K562 (cell line): ENCODE results near the gene CLCNKA. TPM values are rescaled to one million over a fixed set of nuclear protein-coding genes. Genes with fewer than 3 reads are reported as not detected.

ENCODE experiments used
- ATAC-seq: fragments of 200-7000 bp; cut with Tn5 transposase; 3 replicates; pipeline ENCODE4 v1.9.1; 2020; ENCODE audit warnings: moderate library complexity
- BruUV-seq: library from RNA; stranded (reverse); fragments of 400-500 nt; replicated peaks from 2 replicates; lab custom pipeline; 2021; lab: Mats Ljungman, UMichigan
- CTCF ChIA-PET: fragments of 300-600 bp; formaldehyde crosslinking; extraction: SDS; loops from one replicate; lab custom pipeline; 2021; ENCODE audit warnings: low intra/inter-chr PET ratio; lab: Yijun Ruan, JAX
- POLR2A ChIA-PET: fragments of 300-600, 350-650 bp; sonication (Branson Sonifier 250); formaldehyde crosslinking; extraction: SDS; loops from one replicate; lab custom pipeline; 2021; ENCODE audit warnings: antibody characterized with exemption, inconsistent platforms; lab: Yijun Ruan, JAX
- DNase-seq, 4 experiments: peaks; one replicate each; pipeline versions ENCODE4 v3.0.0 to v3.0.0-alpha.2; 2011 to 2018; ENCODE audit warnings: low spot score in 3 of 4, mixed read lengths in 3 of 4; ENCODE audit errors: extremely low read depth in 1 of 4
- FAIRE-seq: peaks from 2 replicates; lab custom pipeline; 2011; peaks lifted over from hg19 to GRCh38; lab: Jason Lieb, UNC
- H2AFZ ChIP-seq: 2 replicates; pipeline ENCODE4 v1.6.0; 2011; ENCODE audit warnings: low read depth, low read length, control low read depth, inconsistent platforms
- H3K27ac ChIP-seq: fragments of 200-600 bp; 3 replicates; pipeline ENCODE4 v1.8.0; 2011; ENCODE audit warnings: low read depth, mild to moderate bottlenecking, control low read depth, inconsistent platforms, low read length, moderate library complexity, mixed read lengths; ENCODE audit errors: extremely low read depth
- H3K27me3 ChIP-seq, 2 experiments: fragments of 300-600 bp in 1 of 2; 2 replicates in 1 of 2; 3 replicates in 1 of 2; pipeline versions ENCODE4 v1.6.0 to v1.8.0; 2011; ENCODE audit warnings: inconsistent platforms in 2 of 2, low read length in 2 of 2, mild to moderate bottlenecking in 1 of 2, mixed read lengths in 1 of 2, moderate library complexity in 1 of 2; ENCODE audit not compliant: control insufficient read depth in 2 of 2, insufficient read depth in 2 of 2
- H3K36me3 ChIP-seq: fragments of 300-600 bp; 3 replicates; pipeline ENCODE4 v1.8.0; 2011; ENCODE audit warnings: mild to moderate bottlenecking, low read length, inconsistent platforms; ENCODE audit not compliant: control insufficient read depth, insufficient read depth
- H3K4me1 ChIP-seq, 2 experiments: fragments of 200-600 bp in 1 of 2; replicated peaks in 1 of 2; 2 replicates in 1 of 2; 3 replicates in 1 of 2; pipeline versions ENCODE4 v1.5.1 to v1.8.0; 2011; ENCODE audit warnings: inconsistent platforms in 2 of 2, low read length in 2 of 2, mild to moderate bottlenecking in 1 of 2, mixed read lengths in 1 of 2, moderate library complexity in 1 of 2; ENCODE audit not compliant: control insufficient read depth in 2 of 2, insufficient read depth in 2 of 2
- H3K4me2 ChIP-seq: 2 replicates; pipeline ENCODE4 v1.6.1; 2011; ENCODE audit warnings: low read length, control low read depth, inconsistent platforms, mixed read lengths; ENCODE audit not compliant: insufficient read depth
- H3K4me3 ChIP-seq: fragments of 200-600 bp; sonication (generic), shearing (Covaris generic); 2 replicates; pipeline ENCODE4 v1.5.1; 2016; ENCODE audit warnings: control low read depth, inconsistent platforms
- H3K79me2 ChIP-seq: fragments of 200-600 bp; 3 replicates; pipeline ENCODE4 v1.8.0; 2011; ENCODE audit warnings: low read length, inconsistent platforms; ENCODE audit not compliant: control insufficient read depth, insufficient read depth
- H3K9ac ChIP-seq, 2 experiments: 2 replicates each; pipeline versions ENCODE4 v1.6.0 to v1.6.1; 2011; ENCODE audit warnings: low read depth in 2 of 2, low read length in 2 of 2, control low read depth in 1 of 2, inconsistent platforms in 1 of 2, mild to moderate bottlenecking in 1 of 2, mixed read lengths in 1 of 2; ENCODE audit not compliant: insufficient read depth in 1 of 2
- H3K9me1 ChIP-seq: one replicate; pipeline ENCODE4 v1.6.0; 2011; ENCODE audit warnings: inconsistent platforms, mild to moderate bottlenecking, low read length, moderate library complexity; ENCODE audit not compliant: control insufficient read depth, insufficient read depth
- H3K9me3 ChIP-seq: replicated peaks from 2 replicates; pipeline ENCODE4 v1.5.1; 2011; ENCODE audit warnings: low read depth, low read length, inconsistent platforms; ENCODE audit not compliant: control insufficient read depth, insufficient read depth
- H4K20me1 ChIP-seq: replicated peaks from 2 replicates; pipeline ENCODE4 v1.6.1; 2011; ENCODE audit warnings: low read length, inconsistent platforms, mixed read lengths; ENCODE audit not compliant: control insufficient read depth, insufficient read depth
- AFF4 ChIP-seq: sonication (generic); formaldehyde crosslinking; IDR thresholded peaks from 2 replicates; pipeline ENCODE4 v1.8.0; 2023; ENCODE audit warnings: mild to moderate bottlenecking, missing genetic modification reagents
- FOSL1 ChIP-seq: fragments of 200-800 bp; sonication (Bioruptor generic); conservative IDR thresholded peaks from 2 replicates; pipeline ENCODE4 v1.6.1; 2016; ENCODE audit warnings: missing genetic modification characterization, missing compliant biosample characterization
- HES1 ChIP-seq: fragments of 450-650 bp; IDR thresholded peaks from 2 replicates; pipeline ENCODE4 v1.6.1; 2016; ENCODE audit warnings: low read depth, mild to moderate bottlenecking, moderate library complexity
- HEY1 ChIP-seq: fragments of 250-450 bp; sonication (Bioruptor Pico); IDR thresholded peaks from 2 replicates; pipeline ENCODE4 v1.5.0; 2020; ENCODE audit warnings: mild to moderate bottlenecking, moderate library complexity, borderline replicate concordance
- HMG20A ChIP-seq: fragments of 450-650 bp; formaldehyde crosslinking; conservative IDR thresholded peaks from 2 replicates; pipeline ENCODE4 v1.4.0; 2020; ENCODE audit warnings: mild to moderate bottlenecking, mixed read lengths
- KLF1 ChIP-seq: fragments of 450-650 bp; IDR thresholded peaks from 2 replicates; pipeline ENCODE4 v1.6.1; 2016; ENCODE audit warnings: missing genetic modification characterization, missing compliant biosample characterization
- PTTG1 ChIP-seq: fragments of 450-650 bp; IDR thresholded peaks from 2 replicates; pipeline ENCODE4 v1.6.1; 2016; ENCODE audit warnings: low read depth, mild to moderate bottlenecking, missing genetic modification characterization, missing compliant biosample characterization
- THRAP3 ChIP-seq: fragments of 450-650 bp; IDR thresholded peaks from 2 replicates; pipeline ENCODE4 v1.6.1; 2016; ENCODE audit warnings: mild to moderate bottlenecking, inconsistent platforms, borderline replicate concordance
- YY1 ChIP-seq, 3 experiments: IDR thresholded peaks; 2 replicates each; pipeline ENCODE4 v1.6.1; 2011; ENCODE audit warnings: low read length in 2 of 3, mild to moderate bottlenecking in 2 of 3, moderate library complexity in 2 of 3, borderline replicate concordance in 1 of 3, control low read depth in 1 of 3, low read depth in 1 of 3; ENCODE audit not compliant: insufficient read depth in 3 of 3, insufficient replicate concordance in 2 of 3, control insufficient read depth in 1 of 3, insufficient read length in 1 of 3; ENCODE audit errors: extremely low read depth in 1 of 3
- ZFP91 ChIP-seq: sonication (generic); formaldehyde crosslinking; IDR thresholded peaks from 2 replicates; pipeline ENCODE4 v1.8.0; 2022; ENCODE audit warnings: mild to moderate bottlenecking, missing genetic modification reagents
- ZNF239 ChIP-seq: fragments of 250-450 bp; sonication (Bioruptor Pico); IDR thresholded peaks from 2 replicates; pipeline ENCODE4 v1.4.0; 2020; ENCODE audit warnings: mild to moderate bottlenecking
- ZNF766 ChIP-seq: fragments of 200-800 bp; sonication (Bioruptor generic); conservative IDR thresholded peaks from 2 replicates; pipeline ENCODE4 v1.6.1; 2016; ENCODE audit warnings: missing genetic modification characterization, missing compliant biosample characterization
- WGBS: fragments of 100-300 bp; shearing (Covaris generic); methylation state at CpG from one replicate; pipeline ENCODE4 v1.1.6; 2016; ENCODE audit warnings: low coverage, mixed read lengths; ENCODE audit not compliant: insufficient coverage; ENCODE audit errors: missing lambda C conversion rate; 5-methylcytosine and 5-hydroxymethylcytosine counted together
- in situ Hi-C: fragments of 300-500 bp; cut with MboI; formaldehyde crosslinking; loops from 4 replicates; pipeline ENCODE4 v1.15.0; 2018; ENCODE audit warnings: inconsistent platforms, mixed read lengths
- intact Hi-C: fragments of 100-400 bp; cut with micrococcal nuclease; formaldehyde crosslinking; loops from 2 replicates; pipeline ENCODE4 v1.14.2; 2022
- polyA plus RNA-seq, 8 experiments: library from polyadenylated mRNA; depleted of rRNA in 4 of 8; stranded (reverse) in 5 of 8; unstranded in 3 of 8; fragments of >200 nt; fragmentation: Nextera tagmentation in 2 of 8; fragmentation: Illumina TruSeq in 1 of 8; extraction: Ambion mirVana in 2 of 8; extraction: Trizol in 1 of 8; gene quantifications; 2 replicates each; pipeline versions ENCODE4 v1.2.1 to v1.2.3, GENCODE V29; 2011 to 2014; ENCODE audit warnings: inconsistent platforms in 1 of 8, missing spikeins in 1 of 8
- total RNA-seq, 7 experiments: library from RNA; depleted of rRNA in 6 of 7; stranded (reverse); fragments of >200 nt in 6 of 7; fragmentation: Illumina TruSeq in 2 of 7; extraction: Trizol in 2 of 7; gene quantifications; 2 replicates each; pipeline versions ENCODE4 v1.2.1 to v1.2.3, GENCODE V29; 2011 to 2021; ENCODE audit warnings: low replicate concordance in 1 of 7

CLCNKA gene
- total and polyA plus RNA-seq, 9 of the 15 experiments (the other 6 are each of a cell fraction or from before 2014, with no cell fraction given), result 0.03 to 0.37 (median 0.10) TPM; not detected in 3

GRCh38 chr1:15975805-15976680 lies 45.8 kb upstream of the CLCNKA start, which contains the start of gene ZBTB17:
ZBTB17 (minus strand) TSS chr1:15976101; CDS start chr1:15948495, 27,606 bp downstream.
- H2AFZ ChIP-seq, result peak within 1 kb of the TSS; percentile 73
- WGBS, result 4% methylated on average over 35 of the region's 47 CpGs
- H4K20me1 ChIP-seq, result no peaks in the 10 kb centered on the region
- DNase-seq (peak; percentile 97 to 98 (median 98)), ATAC-seq (peak; percentile 94), FAIRE-seq (peak; percentile 91)
- H3K4me2 ChIP-seq, result peak within 1 kb of the TSS; percentile 88
- ChIA-PET POLR2A (interaction anchor here (0.6 to 1.5 kb wide), 16 partner anchors 10 to 185 kb away, joined by 3 to 5 read pairs (median 4); no protein-coding TSS in a partner anchor), CTCF (interaction anchor here (0.7 kb wide), 1 partner anchor 307 kb away, joined by 3 read pairs; no protein-coding TSS in a partner anchor)
- H3K9me3 ChIP-seq, result no peaks in the 10 kb centered on the region
- H3K79me2 ChIP-seq, result peaks cover 37% of the 10 kb centered on the region
- H3K36me3 ChIP-seq, result peaks cover 22% of the 10 kb centered on the region
- H3K9ac ChIP-seq, result peak within 1 kb of the TSS; percentile 73 to 94
- peak within 1 kb of the TSS; percentile 78 for H3K27ac ChIP-seq
- H3K4me3 ChIP-seq, result peak within 1 kb of the TSS; percentile 82
- no TSS peak for BruUV-seq
- intact Hi-C loops (no loop called here), in situ Hi-C loops (no loop called here)
- H3K27me3 ChIP-seq, result no peaks in the 10 kb centered on the region
- no peaks in the 10 kb centered on the region for H3K9me1 ChIP-seq
- H3K4me1 ChIP-seq, result peaks cover 11 to 14% of the 10 kb centered on the region in 2 experiments; a peak in 4 of 5 replicates
- TF ChIP-seq PTTG1 (tag), result no peak
- TF ChIP-seq KLF1 (tag), result no peak
- 0 out of 2 replicates have a peak, but pooled peaks have one; percentile 76 for TF ChIP-seq ZFP91 (CRISPR knock-in tag)
- no peak for TF ChIP-seq HMG20A (CRISPR knock-in tag)
- TF ChIP-seq ZNF766 (CRISPR knock-in tag), result peak; percentile 58
- peak; percentile 86; the same call in 1 of the 2 replicates for TF ChIP-seq AFF4 (CRISPR knock-in tag)
- TF ChIP-seq ZNF239 (CRISPR knock-in tag), result no peak
- no peak for TF ChIP-seq HES1
- TF ChIP-seq YY1 (IDR thresholded peaks at IDR 0.05; ENCODE audit: borderline replicate concordance in 1 of 3, control insufficient read depth in 1 of 3, extremely low read depth in 1 of 3, insufficient read depth in 3 of 3, insufficient read length in 1 of 3, insufficient replicate concordance in 2 of 3, low read depth in 1 of 3, low read length in 2 of 3), result peak; percentile 99 to 100 (median 99)
- TF ChIP-seq THRAP3, result 0 out of 2 replicates have a peak, but pooled peaks have one; percentile 35
- TF ChIP-seq FOSL1 (tag), result peak; percentile 35
- TF ChIP-seq HEY1 (CRISPR knock-in tag), result no peak
